Fibroblast of lung (primary cell): ENCODE results near the gene TCHP. TPM values are rescaled to one million over a fixed set of nuclear protein-coding genes. Genes with fewer than 3 reads are reported as not detected.

Experiments
- DNase-seq, 2 donors: peaks; one replicate each; pipeline versions ENCODE4 v3.0.0 to v3.0.0-alpha.2; 2010; ENCODE audit warnings: low read depth in 2 of 2
- H2AFZ ChIP-seq: 2 replicates; pipeline ENCODE4 v1.5.1; 2012; ENCODE audit warnings: low read length, control low read depth, inconsistent platforms
- H3K27ac ChIP-seq: 2 replicates; pipeline ENCODE4 v1.5.1; 2011; ENCODE audit warnings: low read length, control low read depth; ENCODE audit not compliant: insufficient read depth
- H3K27me3 ChIP-seq: 2 replicates; pipeline ENCODE4 v1.5.1; 2011; ENCODE audit warnings: mild to moderate bottlenecking, low read length; ENCODE audit not compliant: control insufficient read depth, insufficient read depth
- H3K36me3 ChIP-seq: 2 replicates; pipeline ENCODE4 v1.5.1; 2011; ENCODE audit warnings: low read length; ENCODE audit not compliant: control insufficient read depth, insufficient read depth
- H3K4me1 ChIP-seq: 2 replicates; pipeline ENCODE4 v1.5.1; 2011; ENCODE audit warnings: low read length; ENCODE audit not compliant: control insufficient read depth, insufficient read depth; ENCODE audit errors: extremely low read depth
- H3K4me2 ChIP-seq: 2 replicates; pipeline ENCODE4 v1.5.1; 2011; ENCODE audit warnings: low read length, control low read depth; ENCODE audit not compliant: insufficient read depth; ENCODE audit errors: extremely low read depth
- H3K4me3 ChIP-seq, 4 experiments: fragments of 200-600 bp in 1 of 4; sonication (generic) in 1 of 4; replicated peaks in 1 of 4; 2 replicates each; pipeline ENCODE4 v1.5.1; 2011 to 2016; ENCODE audit warnings: low read length in 4 of 4, low read depth in 3 of 4, mild to moderate bottlenecking in 3 of 4, control low read depth in 2 of 4, inconsistent platforms in 1 of 4, mixed read lengths in 1 of 4; ENCODE audit not compliant: insufficient read depth in 1 of 4; ENCODE audit errors: control extremely low read depth in 1 of 4
- H3K79me2 ChIP-seq: 2 replicates; pipeline ENCODE4 v1.5.1; 2012; ENCODE audit warnings: mild to moderate bottlenecking, low read length, inconsistent platforms; ENCODE audit not compliant: control insufficient read depth, insufficient read depth
- H3K9ac ChIP-seq: 2 replicates; pipeline ENCODE4 v1.5.1; 2011; ENCODE audit warnings: mild to moderate bottlenecking, low read length, control low read depth; ENCODE audit not compliant: insufficient read depth
- H3K9me3 ChIP-seq: 2 replicates; pipeline ENCODE4 v1.5.1; 2012; ENCODE audit warnings: low read depth, low read length; ENCODE audit not compliant: control insufficient read depth, insufficient read depth
- H4K20me1 ChIP-seq: 2 replicates; pipeline ENCODE4 v1.5.1; 2011; ENCODE audit warnings: low read length; ENCODE audit not compliant: control insufficient read depth, insufficient read depth; ENCODE audit errors: extremely low read depth
- EZH2 ChIP-seq: IDR thresholded peaks from 2 replicates; pipeline ENCODE4 v1.5.1; 2012; ENCODE audit warnings: low read length, control low read depth, mild to moderate bottlenecking; ENCODE audit errors: missing control alignments
- polyA plus RNA-seq, 2 donors: library from polyadenylated mRNA; depleted of rRNA in 1 of 2; stranded (reverse) in 1 of 2; unstranded in 1 of 2; fragments of >200 nt; gene quantifications; 2 replicates each; pipeline ENCODE4 v1.2.1, GENCODE V29; 2011 to 2012; ENCODE audit warnings: missing spikeins in 1 of 2
- total RNA-seq: library from RNA; depleted of rRNA; stranded (reverse); fragments of >200 nt; gene quantifications from 2 replicates; pipeline ENCODE4 v1.2.1, GENCODE V29; 2014
- TF ChIP-seq, protein P1 (sequence below), 2 donors: IDR thresholded peaks in 1 of 2; conservative IDR thresholded peaks in 1 of 2; 1 replicate in 1 of 2; 2 replicates in 1 of 2; pipeline ENCODE4 v1.5.1; 2011 to 2012; ENCODE audit warnings: low read length in 2 of 2, control low read depth in 1 of 2, inconsistent platforms in 1 of 2, low read depth in 1 of 2, mild to moderate bottlenecking in 1 of 2

Gene TCHP
- total and polyA plus RNA-seq, 2 donors (not counting 1 experiment from before 2014, with no cell fraction given) = 9.4 to 10.3 TPM

GRCh38 chr12:109878749-109879148, 21.3 kb upstream of the TCHP start:
- Histone ChIP-seq H3K4me1 (peaks cover 7% of the 10 kb centered on the region), H3K36me3 (no peaks in the 10 kb centered on the region), H3K79me2 (peaks cover 43% of the 10 kb centered on the region), H2AFZ (no peak overlapping the region), H3K27ac (no peak overlapping the region), H3K27me3 (no peaks in the 10 kb centered on the region), H3K4me2 (peak overlapping the region; percentile 94), H4K20me1 (no peaks in the 10 kb centered on the region), H3K4me3 (peak overlapping the region; percentile 82 to 96 (median 89)), H3K9ac (no peak overlapping the region), H3K9me3 (no peaks in the 10 kb centered on the region)
- DNase-seq = no peak
- TF ChIP-seq, protein P1, sequence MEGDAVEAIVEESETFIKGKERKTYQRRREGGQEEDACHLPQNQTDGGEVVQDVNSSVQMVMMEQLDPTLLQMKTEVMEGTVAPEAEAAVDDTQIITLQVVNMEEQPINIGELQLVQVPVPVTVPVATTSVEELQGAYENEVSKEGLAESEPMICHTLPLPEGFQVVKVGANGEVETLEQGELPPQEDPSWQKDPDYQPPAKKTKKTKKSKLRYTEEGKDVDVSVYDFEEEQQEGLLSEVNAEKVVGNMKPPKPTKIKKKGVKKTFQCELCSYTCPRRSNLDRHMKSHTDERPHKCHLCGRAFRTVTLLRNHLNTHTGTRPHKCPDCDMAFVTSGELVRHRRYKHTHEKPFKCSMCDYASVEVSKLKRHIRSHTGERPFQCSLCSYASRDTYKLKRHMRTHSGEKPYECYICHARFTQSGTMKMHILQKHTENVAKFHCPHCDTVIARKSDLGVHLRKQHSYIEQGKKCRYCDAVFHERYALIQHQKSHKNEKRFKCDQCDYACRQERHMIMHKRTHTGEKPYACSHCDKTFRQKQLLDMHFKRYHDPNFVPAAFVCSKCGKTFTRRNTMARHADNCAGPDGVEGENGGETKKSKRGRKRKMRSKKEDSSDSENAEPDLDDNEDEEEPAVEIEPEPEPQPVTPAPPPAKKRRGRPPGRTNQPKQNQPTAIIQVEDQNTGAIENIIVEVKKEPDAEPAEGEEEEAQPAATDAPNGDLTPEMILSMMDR (conservative IDR thresholded peaks at IDR 0.05 in 1 of 2, IDR thresholded peaks at IDR 0.05 in 1 of 2; ENCODE audit: low read depth in 1 of 2, low read length in 2 of 2) = no peak
- no peak for TF ChIP-seq EZH2

DNA sequence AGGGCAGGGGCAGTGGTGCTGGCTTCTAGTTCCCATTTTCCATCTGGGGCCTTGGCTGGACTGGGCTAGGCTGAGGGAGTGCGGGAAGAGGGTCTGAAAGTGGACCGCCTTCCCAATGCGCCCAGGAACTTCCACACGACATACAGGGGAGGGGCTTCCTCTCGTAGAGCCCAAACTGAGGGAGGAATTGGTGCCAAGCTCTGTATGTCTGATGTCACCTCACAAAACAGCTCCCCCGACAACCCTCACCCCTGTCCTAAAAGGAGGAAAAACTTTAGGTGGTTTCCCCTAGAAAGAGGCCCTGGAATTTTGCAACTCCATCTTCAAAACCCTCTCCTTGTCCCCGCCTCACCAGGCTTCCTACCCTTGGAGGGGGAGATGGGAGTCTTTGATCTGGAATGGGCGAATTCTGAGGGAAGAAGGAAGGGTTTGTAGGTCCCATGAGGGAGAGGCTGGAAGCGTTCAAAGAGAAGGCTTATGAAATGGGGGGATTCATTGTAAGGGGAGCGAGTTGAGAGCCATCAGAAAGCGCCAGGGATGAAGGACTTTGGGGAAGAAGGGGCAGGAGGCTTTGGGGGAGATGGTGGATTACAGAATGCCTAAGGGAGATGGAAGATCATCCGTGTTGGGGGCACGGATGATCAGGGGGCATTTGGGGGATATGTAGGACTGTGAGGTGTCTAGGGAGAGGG, 20.6 kb upstream of the TCHP start:
- no peak for TF ChIP-seq EZH2
- TF ChIP-seq, protein P1 (conservative IDR thresholded peaks at IDR 0.05 in 1 of 2, IDR thresholded peaks at IDR 0.05 in 1 of 2; ENCODE audit: low read depth in 1 of 2, low read length in 2 of 2) = no peak
- Histone ChIP-seq H3K27me3 (no peaks in the 10 kb centered on the region), H3K9ac (peak overlapping the region; percentile 73), H4K20me1 (no peaks in the 10 kb centered on the region), H3K4me1 (peaks cover 7% of the 10 kb centered on the region), H3K9me3 (no peaks in the 10 kb centered on the region), H3K4me3 (peak overlapping the region; percentile 82 to 96 (median 89)), H3K79me2 (peaks cover 36% of the 10 kb centered on the region), H3K27ac (peak overlapping the region; percentile 80), H3K36me3 (no peaks in the 10 kb centered on the region), H2AFZ (peak overlapping the region; percentile 77), H3K4me2 (peak overlapping the region; percentile 94)
- no peak for DNase-seq

DNA sequence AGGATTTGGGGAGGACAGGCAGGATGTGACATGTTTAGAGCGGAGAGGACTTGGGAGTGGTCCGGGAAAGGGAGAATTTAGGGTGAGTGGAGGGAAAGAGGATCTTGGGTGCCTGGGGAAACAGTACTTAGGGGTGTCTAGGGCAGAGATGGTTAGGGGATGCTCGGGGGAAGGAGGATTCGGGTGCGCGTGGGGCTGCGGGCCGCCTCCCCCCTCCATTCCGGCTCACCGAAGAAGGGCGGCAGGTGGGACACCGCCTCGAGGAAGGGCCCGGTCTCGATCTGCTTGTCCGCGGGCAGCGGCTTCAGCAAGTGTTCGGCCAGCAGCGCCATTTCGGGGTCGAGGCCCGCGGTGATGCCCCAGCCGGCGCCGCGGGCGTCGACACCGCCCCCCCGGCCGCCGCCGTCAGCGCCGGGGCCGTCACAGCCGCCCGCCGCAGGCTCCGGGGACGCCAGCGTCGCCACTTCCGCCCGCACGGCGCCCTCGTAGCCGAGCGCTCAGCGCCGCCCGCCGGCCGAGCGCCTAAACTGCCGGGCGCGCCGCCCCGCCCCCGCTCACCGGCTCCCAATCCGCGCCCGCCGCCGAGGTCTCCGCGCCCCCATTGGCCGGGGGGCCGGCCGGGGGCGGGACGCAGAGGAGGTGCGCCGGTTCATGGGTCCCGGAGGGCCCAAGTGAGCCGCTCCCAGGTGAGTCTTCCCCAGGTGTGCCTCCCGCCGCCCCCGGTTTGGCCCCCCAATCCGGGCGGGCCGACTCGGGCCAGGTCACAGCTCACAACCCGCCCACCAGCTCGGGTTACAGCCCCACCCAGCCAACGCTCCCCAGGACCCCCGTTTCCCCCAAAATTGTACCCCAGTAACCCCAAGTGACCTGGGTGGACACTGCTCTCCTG, 19.8 kb upstream of the TCHP start, which contains the start of gene GLTP:
TSS of gene GLTP (minus strand) at position 499 of the 889 bp plus-strand sequence. CDS start at position 332, 167 bp downstream.
- H2AFZ ChIP-seq = peak within 1 kb of the TSS; percentile 77
- H3K9ac ChIP-seq = peak within 1 kb of the TSS; percentile 73
- H3K36me3 ChIP-seq = no peaks in the 10 kb centered on the region
- TF ChIP-seq, protein P1 (conservative IDR thresholded peaks at IDR 0.05 in 1 of 2, IDR thresholded peaks at IDR 0.05 in 1 of 2; ENCODE audit: low read depth in 1 of 2, low read length in 2 of 2) = peak in 1 of 2 donors; percentile 27
- TF ChIP-seq EZH2 = no peak
- peak; percentile 65 to 67 for DNase-seq
- H3K79me2 ChIP-seq = peaks cover 33% of the 10 kb centered on the region
- no peaks in the 10 kb centered on the region for H3K27me3 ChIP-seq
- H3K27ac ChIP-seq = peak within 1 kb of the TSS; percentile 80
- no peaks in the 10 kb centered on the region for H4K20me1 ChIP-seq
- H3K4me3 ChIP-seq = peak within 1 kb of the TSS; percentile 82 to 96 (median 89)
- H3K4me2 ChIP-seq = peak within 1 kb of the TSS; percentile 94
- H3K9me3 ChIP-seq = no peaks in the 10 kb centered on the region
- H3K4me1 ChIP-seq = peaks cover 7% of the 10 kb centered on the region
